Ectodermal cell (in vitro differentiated cells): ENCODE measurements around the gene PLSCR4.

Source experiments
- H3K27ac ChIP-seq: 2 replicates; pipeline ENCODE4 v1.7.0; 2013; ENCODE audit warnings: mild to moderate bottlenecking, low read depth, low read length; ENCODE audit not compliant: insufficient read depth, poor library complexity, severe bottlenecking
- H3K27me3 ChIP-seq: 2 replicates; pipeline ENCODE4 v1.7.0; 2013; ENCODE audit warnings: mild to moderate bottlenecking, low read length; ENCODE audit not compliant: insufficient read depth, control insufficient read depth, poor library complexity, severe bottlenecking
- H3K36me3 ChIP-seq: one replicate; pipeline ENCODE4 v1.7.0; 2013; ENCODE audit warnings: low read length; ENCODE audit not compliant: control insufficient read depth, insufficient read depth
- H3K4me1 ChIP-seq: one replicate; pipeline ENCODE4 v1.7.0; 2013; ENCODE audit warnings: low read length; ENCODE audit not compliant: control insufficient read depth, insufficient read depth
- H3K4me3 ChIP-seq: 2 replicates; pipeline ENCODE4 v1.7.0; 2013; ENCODE audit warnings: low read depth, low read length, control low read depth; ENCODE audit not compliant: insufficient read depth
- H3K9me3 ChIP-seq: 2 replicates; pipeline ENCODE4 v1.7.0; 2013; ENCODE audit warnings: mild to moderate bottlenecking, low read length, moderate library complexity; ENCODE audit not compliant: control insufficient read depth
- WGBS, 2 experiments: methylation state at CpG; one replicate each; pipeline ENCODE4 v1.1.7; 2013; ENCODE audit warnings: missing lambda C conversion rate in 2 of 2; 5-methylcytosine and 5-hydroxymethylcytosine counted together

Gene PLSCR4

DNA sequence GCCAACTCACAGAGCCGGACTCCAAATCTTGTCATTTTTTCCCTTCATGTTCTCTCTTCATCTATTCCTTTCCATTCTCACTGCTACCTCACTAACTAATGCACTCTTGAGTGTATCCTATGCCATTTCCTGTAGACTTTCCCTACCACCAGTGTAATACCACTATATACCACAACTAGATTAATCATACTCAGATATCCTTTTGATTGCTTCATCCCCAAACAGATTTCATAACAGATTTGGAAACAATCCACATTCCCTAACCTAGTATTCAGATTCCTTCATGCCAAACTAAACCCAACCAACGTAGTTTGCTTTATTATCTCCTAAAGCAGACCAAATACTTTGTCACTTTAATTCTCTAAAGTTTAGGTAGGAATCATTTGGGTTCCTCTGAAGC, 87.3 kb downstream of the PLSCR4 start:
- H3K36me3 ChIP-seq: no peaks in the 10 kb centered on the region
- WGBS, 2 experiments: 95 to 96% methylated on average over 2 of the region's 2 CpGs
- H3K4me3 ChIP-seq: no peak overlapping the region
- no peak overlapping the region for H3K27ac ChIP-seq
- H3K27me3 ChIP-seq: peaks cover 15% of the 10 kb centered on the region
- H3K9me3 ChIP-seq: no peaks in the 10 kb centered on the region
- H3K4me1 ChIP-seq: no peaks in the 10 kb centered on the region

DNA sequence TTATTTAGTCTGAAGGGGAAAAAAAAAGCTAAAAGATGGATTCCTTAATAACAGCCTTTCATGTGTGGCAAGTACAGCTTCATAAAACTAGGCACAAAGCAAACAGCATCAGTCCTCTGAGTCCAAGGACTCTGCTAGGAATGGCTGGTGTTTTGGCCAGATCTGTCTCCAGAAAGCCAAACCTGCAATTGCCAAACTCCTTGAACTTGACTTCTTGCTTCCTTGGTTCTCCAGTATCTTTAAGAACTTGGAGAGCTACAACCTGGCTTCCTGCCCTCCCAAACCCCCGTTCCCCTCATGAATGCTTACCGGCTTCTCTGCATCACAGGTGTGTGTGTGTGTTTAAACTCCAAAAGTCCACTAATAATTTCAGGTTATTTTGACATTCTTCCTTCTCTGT, 88.3 kb downstream of the PLSCR4 start:
- Histone ChIP-seq H3K4me1 (no peaks in the 10 kb centered on the region), H3K27ac (no peak overlapping the region), H3K9me3 (no peaks in the 10 kb centered on the region), H3K4me3 (no peak overlapping the region), H3K36me3 (no peaks in the 10 kb centered on the region), H3K27me3 (peaks cover 15% of the 10 kb centered on the region)
- 88 to 100% methylated on average over 2 of the region's 2 CpGs for WGBS, 2 experiments

DNA sequence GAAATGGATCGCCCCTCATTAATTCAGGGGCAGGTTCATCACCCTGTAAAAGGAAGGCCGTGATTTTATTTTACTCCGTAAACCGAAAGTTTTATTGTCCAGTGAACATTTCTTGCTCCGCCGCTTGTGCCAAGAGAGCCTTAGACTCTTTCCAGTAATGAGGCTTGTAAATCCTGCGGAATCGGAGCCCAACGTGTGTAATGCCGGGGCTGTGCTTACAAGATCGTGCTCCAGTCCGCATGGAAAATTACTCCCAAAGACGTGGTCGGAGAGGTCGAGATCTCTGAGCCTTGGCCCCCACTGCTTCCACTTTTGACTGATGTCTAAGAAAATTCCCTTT, 89.3 kb downstream of the PLSCR4 start:
- no peak overlapping the region for H3K27ac ChIP-seq
- H3K9me3 ChIP-seq: no peaks in the 10 kb centered on the region
- 84 to 88% methylated on average over 15 of the region's 15 CpGs for WGBS, 2 experiments
- no peaks in the 10 kb centered on the region for H3K4me1 ChIP-seq
- peak overlapping the region; percentile 65 for H3K4me3 ChIP-seq
- H3K27me3 ChIP-seq: peaks cover 15% of the 10 kb centered on the region
- no peaks in the 10 kb centered on the region for H3K36me3 ChIP-seq

DNA sequence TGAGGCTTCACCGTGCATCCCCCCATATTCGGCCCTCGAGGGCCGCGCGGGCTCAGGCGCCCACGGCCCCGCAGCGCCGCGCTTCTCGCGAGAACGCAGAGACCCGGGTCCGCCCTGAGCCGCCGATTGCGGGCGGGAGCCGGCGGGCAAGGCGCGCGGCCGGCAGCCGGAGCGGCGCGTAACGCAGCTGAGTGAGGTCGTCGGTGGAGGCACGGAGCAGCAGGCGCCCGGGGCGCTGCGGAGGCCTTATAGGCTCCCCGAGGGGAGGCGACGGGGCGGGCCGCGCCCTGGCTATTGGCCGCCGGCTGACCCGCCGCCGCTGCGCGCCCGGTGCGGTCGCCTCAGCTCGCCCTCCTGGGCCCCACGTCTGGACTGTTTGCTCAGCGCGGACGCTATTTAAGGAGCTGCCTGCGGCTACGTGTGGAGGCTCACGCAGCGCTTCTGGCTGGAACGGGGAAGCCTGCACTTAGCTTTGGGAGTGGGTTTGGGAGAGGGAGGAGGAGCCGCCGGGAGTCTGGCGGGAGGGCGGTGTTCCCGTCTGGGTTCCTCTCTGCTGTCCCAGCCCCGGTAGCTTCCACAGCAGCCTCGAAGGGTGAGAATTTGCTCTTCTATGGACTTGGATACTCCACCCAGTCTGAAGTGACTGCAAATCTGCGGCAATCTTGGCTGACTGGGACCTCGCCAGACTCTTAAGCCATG, 89.8 kb downstream of the PLSCR4 start, which contains the start of gene PLOD2:
PLOD2 (minus strand) TSS at position 221 of the 699 bp plus-strand sequence; CDS start at position 26, 195 bp downstream.
- H3K9me3 ChIP-seq: no peaks in the 10 kb centered on the region
- WGBS, 2 experiments: 3% methylated on average over 74 of the region's 74 CpGs
- H3K27ac ChIP-seq: no peak within 1 kb of the TSS
- no peaks in the 10 kb centered on the region for H3K4me1 ChIP-seq
- H3K36me3 ChIP-seq: no peaks in the 10 kb centered on the region
- H3K27me3 ChIP-seq: peaks cover 15% of the 10 kb centered on the region
- peak within 1 kb of the TSS; percentile 65 for H3K4me3 ChIP-seq

DNA sequence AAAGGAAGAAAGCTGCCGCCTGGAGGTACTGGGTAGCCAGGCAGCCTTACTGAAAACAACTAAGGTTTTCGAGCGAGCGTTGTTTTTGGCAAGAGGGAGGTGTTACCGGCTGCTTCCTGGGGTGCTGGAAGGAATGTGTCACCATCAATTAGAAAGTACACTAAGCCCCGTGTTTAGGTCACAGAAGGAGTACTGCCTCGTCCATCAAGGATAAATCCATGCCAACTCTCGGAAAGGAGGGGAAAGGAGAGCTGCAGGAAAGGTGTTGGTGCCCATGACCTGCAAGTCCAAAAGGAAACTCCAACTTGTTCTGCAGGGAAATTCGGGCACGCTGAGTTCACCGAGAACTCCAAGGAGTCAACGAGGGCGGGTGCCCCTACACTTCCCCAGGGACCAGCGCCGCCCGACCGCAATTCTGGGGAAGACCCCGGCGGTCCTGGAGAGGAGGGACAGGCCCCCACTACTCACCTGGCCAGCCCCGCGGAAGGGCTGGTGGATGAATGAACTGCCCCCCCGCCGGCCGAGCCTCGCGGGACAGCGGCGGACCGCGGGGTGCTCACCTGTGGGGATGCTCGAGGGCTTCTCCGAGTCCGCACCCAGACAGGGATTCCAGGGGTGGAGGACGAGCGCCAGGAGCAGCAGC, 90.5 kb downstream of the PLSCR4 start:
- Histone ChIP-seq H3K27ac (no peak overlapping the region), H3K4me3 (peak overlapping the region; percentile 65), H3K9me3 (no peaks in the 10 kb centered on the region), H3K4me1 (no peaks in the 10 kb centered on the region), H3K36me3 (no peaks in the 10 kb centered on the region), H3K27me3 (peaks cover 15% of the 10 kb centered on the region)
- 0% methylated on average over 35 of the region's 35 CpGs for whole genome bisulfite sequencing, 2 experiments

DNA sequence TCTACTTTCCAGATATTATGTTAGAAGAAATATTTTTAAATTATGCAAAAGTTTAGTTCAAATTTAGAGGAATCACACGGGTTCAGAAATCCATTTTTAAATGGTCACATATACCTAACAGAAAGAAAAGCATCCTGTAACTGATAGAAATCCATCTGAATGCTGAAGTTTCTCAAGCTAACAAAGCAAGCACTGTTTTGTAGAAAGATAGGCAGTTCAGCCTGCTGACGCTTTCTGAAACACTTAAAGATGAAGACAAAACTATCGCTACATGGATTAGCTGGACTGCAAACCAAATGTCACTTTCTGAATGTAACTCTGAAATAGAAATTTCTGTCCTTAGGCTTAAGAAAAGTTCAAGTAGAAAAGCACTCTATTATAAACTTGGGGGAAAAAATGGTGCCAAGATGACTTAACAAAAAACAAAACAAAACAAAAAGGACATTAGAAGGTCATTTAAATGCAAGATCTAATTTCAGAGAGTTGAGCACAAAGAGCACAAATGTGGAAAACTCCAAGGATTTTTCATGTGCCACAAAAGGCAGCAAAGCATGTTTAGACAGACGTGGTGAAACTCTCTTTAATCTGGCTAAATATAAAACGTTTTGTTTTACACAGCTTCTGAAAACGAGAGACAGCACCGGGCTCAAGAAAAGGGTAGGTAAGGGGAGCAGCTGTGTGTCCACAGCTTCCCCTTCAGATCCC, 91.1 kb downstream of the PLSCR4 start:
- Histone ChIP-seq H3K4me1 (no peaks in the 10 kb centered on the region), H3K27ac (no peak overlapping the region), H3K27me3 (peaks cover 15% of the 10 kb centered on the region), H3K36me3 (no peaks in the 10 kb centered on the region), H3K9me3 (no peaks in the 10 kb centered on the region), H3K4me3 (peak overlapping the region; percentile 65)
- WGBS, 2 experiments: 25 to 26% methylated on average over 6 to 7 of the region's 7 CpGs

DNA sequence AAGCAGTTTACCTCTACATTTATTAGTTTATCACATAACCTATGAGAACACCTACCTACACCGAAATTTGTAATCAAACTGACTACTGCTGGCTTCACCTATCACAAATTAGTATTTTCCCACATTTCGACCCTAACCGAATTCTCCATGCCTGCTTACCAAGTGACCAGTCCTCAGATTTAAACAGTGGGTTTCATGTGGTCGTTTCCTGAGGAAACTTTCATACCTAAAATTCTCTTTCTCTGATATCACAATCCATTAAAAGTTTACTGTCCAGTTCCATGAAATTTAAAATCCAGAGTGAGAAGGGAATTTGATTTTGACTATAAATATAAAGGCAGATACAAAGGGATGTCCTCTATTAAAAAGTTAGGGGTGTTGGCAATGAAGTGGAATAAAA, 91.9 kb downstream of the PLSCR4 start:
- H3K4me3 ChIP-seq: no peak overlapping the region
- 92 to 95% methylated on average over 4 of the region's 4 CpGs for WGBS, 2 experiments
- no peaks in the 10 kb centered on the region for H3K36me3 ChIP-seq
- H3K9me3 ChIP-seq: no peaks in the 10 kb centered on the region
- H3K4me1 ChIP-seq: no peaks in the 10 kb centered on the region
- peaks cover 15% of the 10 kb centered on the region for H3K27me3 ChIP-seq
- H3K27ac ChIP-seq: no peak overlapping the region

DNA sequence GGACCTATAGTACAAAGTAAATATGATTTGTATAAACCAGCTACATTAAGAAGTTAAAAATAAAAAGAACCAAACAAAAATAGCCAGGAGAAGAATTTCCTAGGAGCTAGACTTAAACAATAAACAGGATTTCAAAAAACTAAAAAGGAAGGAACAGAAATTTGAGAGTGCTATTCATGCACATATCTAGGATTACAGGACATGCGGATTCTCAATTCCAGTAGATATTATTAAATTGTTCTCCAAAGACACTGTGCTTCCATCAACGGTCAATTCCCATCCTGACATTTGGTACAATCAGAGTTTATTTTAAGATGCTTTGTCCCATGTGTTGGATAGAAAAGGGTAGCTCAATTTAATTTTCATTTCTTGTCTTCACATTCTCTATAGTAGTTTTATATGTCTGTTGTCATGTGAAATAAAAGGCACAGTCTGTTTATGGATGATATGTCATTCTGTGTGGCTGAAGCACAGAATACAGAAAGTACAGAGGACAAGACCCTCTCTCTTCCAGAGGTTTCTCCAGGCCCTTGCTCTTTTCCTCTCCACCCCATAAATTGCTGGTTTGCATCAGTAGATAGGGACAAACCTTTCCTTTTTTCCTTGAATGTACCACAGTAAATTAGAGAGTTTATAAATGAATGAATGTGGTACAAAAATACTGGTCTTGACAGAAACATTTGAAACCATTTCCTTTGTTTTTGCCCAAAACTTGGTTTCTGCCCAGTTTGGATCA, 93.4 kb downstream of the PLSCR4 start:
- H3K27me3 ChIP-seq: peaks cover 15% of the 10 kb centered on the region
- no peak overlapping the region for H3K27ac ChIP-seq
- H3K9me3 ChIP-seq: no peaks in the 10 kb centered on the region
- 91 to 100% methylated on average over 2 of the region's 2 CpGs for WGBS, 2 experiments
- no peaks in the 10 kb centered on the region for H3K36me3 ChIP-seq
- H3K4me1 ChIP-seq: no peaks in the 10 kb centered on the region
- no peak overlapping the region for H3K4me3 ChIP-seq

DNA sequence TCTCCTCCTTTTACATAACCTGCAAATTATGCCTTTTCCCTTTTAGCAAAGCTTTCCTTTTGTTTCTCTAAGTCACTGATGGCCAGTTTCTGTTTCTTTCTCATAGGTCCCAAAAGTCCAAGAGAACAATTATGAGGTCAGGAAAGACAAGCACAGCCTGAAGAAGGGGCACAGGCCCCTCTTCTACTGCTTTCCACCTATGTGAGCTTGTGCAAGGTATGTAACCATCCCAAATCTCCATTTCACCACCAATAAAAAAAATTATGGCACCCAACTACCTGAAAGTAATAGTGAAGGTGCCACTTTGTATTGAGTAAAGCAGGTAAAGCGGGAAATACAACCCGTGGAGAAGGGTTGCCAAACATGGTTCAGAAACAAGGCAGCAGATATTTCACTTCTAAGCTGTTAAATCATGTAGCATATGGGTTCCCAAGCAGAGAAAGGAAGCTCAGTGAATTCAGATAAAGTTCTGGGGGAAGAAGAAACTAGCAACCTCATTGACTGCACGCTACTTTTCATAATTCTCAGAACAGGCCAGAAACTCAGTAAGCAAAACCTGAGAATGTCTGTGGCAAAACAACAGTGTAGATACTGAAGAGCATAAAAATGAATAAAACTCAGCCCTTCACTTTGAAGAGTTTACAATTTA, 94.1 kb downstream of the PLSCR4 start:
- no peak overlapping the region for H3K4me3 ChIP-seq
- no peaks in the 10 kb centered on the region for H3K4me1 ChIP-seq
- H3K27me3 ChIP-seq: peaks cover 12% of the 10 kb centered on the region
- no peak overlapping the region for H3K27ac ChIP-seq
- H3K9me3 ChIP-seq: no peaks in the 10 kb centered on the region
- H3K36me3 ChIP-seq: no peaks in the 10 kb centered on the region
- WGBS, 2 experiments: 89 to 90% methylated on average over 3 of the region's 3 CpGs
